ENCODE data around the gene INO80E. TPM values are rescaled to one million over a fixed set of nuclear protein-coding genes. Genes with fewer than 3 reads are reported as not detected.

Gene INO80E
- total RNA-seq, 1 experiment from 2014 or later: 94.1 TPM

GRCh38 chr16:30046588-30046987, 50.5 kb downstream of the INO80E start:
- Histone ChIP-seq H2AK5ac (ENCODE audit: insufficient read length, low read length) (no peak overlapping the region), H3K79me2 (ENCODE audit: insufficient read depth, low read length) (no peaks in the 10 kb centered on the region), H3K14ac (ENCODE audit: insufficient read depth, low read length) (no peak overlapping the region), H2BK12ac (ENCODE audit: insufficient read length, low read depth, low read length) (no peak overlapping the region), H3K18ac (ENCODE audit: insufficient read length, low read depth, low read length) (no peak overlapping the region), H3K27ac (ENCODE audit: insufficient read length, low read depth, low read length) (no peak overlapping the region), H3K23me2 (ENCODE audit: insufficient read length, low read depth, low read length, poor library complexity, severe bottlenecking) (no peaks in the 10 kb centered on the region), H2BK20ac (ENCODE audit: low read depth, low read length, poor library complexity, severe bottlenecking) (no peak overlapping the region), H2BK15ac (ENCODE audit: low read depth, low read length) (no peak overlapping the region), H2AFZ (ENCODE audit: low read length) (no peak overlapping the region), H2BK5ac (ENCODE audit: insufficient read length, low read length) (no peak overlapping the region), H3K9me3 (ENCODE audit: control insufficient read depth, low read depth, low read length) (no peaks in the 10 kb centered on the region), H3K79me1 (ENCODE audit: insufficient read depth, low read depth, low read length, poor library complexity, severe bottlenecking) (no peaks in the 10 kb centered on the region), H4K5ac (ENCODE audit: insufficient read length, low read depth, low read length) (no peak overlapping the region), H4K8ac (replicated peaks; ENCODE audit: insufficient read length, low read depth, low read length) (no peak overlapping the region), H2BK120ac (ENCODE audit: low read depth, low read length, poor library complexity, severe bottlenecking) (no peak overlapping the region), H3K9ac (ENCODE audit: extremely low read depth, insufficient read length, low read length) (no peak overlapping the region), H3T11ph (ENCODE audit: low read length) (no peak overlapping the region), H3K4me2 (ENCODE audit: insufficient read depth, insufficient read length, low read length) (no peak overlapping the region), H3K27me3 (ENCODE audit: insufficient read depth, low read length) (no peaks in the 10 kb centered on the region), H4K20me1 (ENCODE audit: control insufficient read depth, insufficient read depth, insufficient read length) (no peaks in the 10 kb centered on the region), H4K91ac (ENCODE audit: insufficient read length, low read depth, low read length) (no peak overlapping the region), H3K23ac (ENCODE audit: insufficient read length, low read depth, low read length) (no peak overlapping the region), H3K4me1 (ENCODE audit: insufficient read depth, low read length) (no peaks in the 10 kb centered on the region), H3K56ac (ENCODE audit: insufficient read length, low read depth, low read length) (no peak overlapping the region), H3K4ac (ENCODE audit: low read depth, low read length) (no peak overlapping the region)
- WGBS (ENCODE audit: extremely low coverage, insufficient read length, low lambda C conversion rate): no CpG with 5 or more reads among the region's 1 CpG
- H3K36me3 Mint-ChIP-seq (ENCODE audit: insufficient read depth in 1 of 3, low read depth in 3 of 3): no peaks in the 10 kb centered on the region
- no peaks in the 10 kb centered on the region; a peak in 1 of 5 replicates for H3K9me3 Mint-ChIP-seq
- peaks cover 0 to 4% of the 10 kb centered on the region in 2 experiments; a peak in 3 of 4 replicates for H3K4me1 Mint-ChIP-seq
- no peak overlapping the region for H3K27ac Mint-ChIP-seq
- H3K4me3 Mint-ChIP-seq: no peak overlapping the region
- TF ChIP-seq, protein P1, sequence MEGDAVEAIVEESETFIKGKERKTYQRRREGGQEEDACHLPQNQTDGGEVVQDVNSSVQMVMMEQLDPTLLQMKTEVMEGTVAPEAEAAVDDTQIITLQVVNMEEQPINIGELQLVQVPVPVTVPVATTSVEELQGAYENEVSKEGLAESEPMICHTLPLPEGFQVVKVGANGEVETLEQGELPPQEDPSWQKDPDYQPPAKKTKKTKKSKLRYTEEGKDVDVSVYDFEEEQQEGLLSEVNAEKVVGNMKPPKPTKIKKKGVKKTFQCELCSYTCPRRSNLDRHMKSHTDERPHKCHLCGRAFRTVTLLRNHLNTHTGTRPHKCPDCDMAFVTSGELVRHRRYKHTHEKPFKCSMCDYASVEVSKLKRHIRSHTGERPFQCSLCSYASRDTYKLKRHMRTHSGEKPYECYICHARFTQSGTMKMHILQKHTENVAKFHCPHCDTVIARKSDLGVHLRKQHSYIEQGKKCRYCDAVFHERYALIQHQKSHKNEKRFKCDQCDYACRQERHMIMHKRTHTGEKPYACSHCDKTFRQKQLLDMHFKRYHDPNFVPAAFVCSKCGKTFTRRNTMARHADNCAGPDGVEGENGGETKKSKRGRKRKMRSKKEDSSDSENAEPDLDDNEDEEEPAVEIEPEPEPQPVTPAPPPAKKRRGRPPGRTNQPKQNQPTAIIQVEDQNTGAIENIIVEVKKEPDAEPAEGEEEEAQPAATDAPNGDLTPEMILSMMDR (conservative IDR thresholded peaks at IDR 0.05): no peak
- no peak for DNase-seq
- peaks cover 17% of the 10 kb centered on the region for H3K27me3 Mint-ChIP-seq (ENCODE audit: low read depth)
